Measurements from ENCODE around the gene KRTDAP.
"Not testable (repeated sequence)": the region's sequence is repeated elsewhere in the genome, so short reads cannot be mapped to it uniquely, and the experiment has no call there.

KRTDAP gene

DNA sequence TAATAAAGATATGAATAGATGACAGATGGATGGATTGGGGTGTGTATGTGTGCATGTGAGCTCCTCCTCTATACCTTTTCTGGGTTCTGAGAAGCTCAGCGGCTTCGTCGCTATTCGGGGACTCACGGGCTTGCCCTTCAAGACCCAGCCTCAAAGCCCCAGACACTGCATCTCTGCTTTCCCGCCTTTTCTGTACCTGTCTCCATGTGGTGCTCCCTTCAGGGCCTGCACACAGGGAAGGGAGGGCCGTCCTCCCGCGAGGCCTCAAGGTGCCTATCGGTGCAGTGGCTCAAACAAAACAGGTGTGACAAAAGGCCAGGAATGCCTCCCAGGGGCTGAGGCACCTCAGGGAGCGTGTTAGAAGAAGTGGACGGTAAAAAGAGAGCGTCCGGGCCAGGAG, 16.2 kb downstream of the KRTDAP start:
- no peak for DNase-seq (ENCODE audit: low spot score)
- in situ Hi-C loops (cut with MboI; ENCODE audit: low pct_unique_long_range_greater_than_20kb, low sequenced_read_pairs, unreplicated experiment), result no loop called here
- TF ChIP-seq, protein P1, sequence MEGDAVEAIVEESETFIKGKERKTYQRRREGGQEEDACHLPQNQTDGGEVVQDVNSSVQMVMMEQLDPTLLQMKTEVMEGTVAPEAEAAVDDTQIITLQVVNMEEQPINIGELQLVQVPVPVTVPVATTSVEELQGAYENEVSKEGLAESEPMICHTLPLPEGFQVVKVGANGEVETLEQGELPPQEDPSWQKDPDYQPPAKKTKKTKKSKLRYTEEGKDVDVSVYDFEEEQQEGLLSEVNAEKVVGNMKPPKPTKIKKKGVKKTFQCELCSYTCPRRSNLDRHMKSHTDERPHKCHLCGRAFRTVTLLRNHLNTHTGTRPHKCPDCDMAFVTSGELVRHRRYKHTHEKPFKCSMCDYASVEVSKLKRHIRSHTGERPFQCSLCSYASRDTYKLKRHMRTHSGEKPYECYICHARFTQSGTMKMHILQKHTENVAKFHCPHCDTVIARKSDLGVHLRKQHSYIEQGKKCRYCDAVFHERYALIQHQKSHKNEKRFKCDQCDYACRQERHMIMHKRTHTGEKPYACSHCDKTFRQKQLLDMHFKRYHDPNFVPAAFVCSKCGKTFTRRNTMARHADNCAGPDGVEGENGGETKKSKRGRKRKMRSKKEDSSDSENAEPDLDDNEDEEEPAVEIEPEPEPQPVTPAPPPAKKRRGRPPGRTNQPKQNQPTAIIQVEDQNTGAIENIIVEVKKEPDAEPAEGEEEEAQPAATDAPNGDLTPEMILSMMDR (IDR thresholded peaks at IDR 0.05; ENCODE audit: extremely low read depth, insufficient read depth, missing control alignments), result no peak

DNA sequence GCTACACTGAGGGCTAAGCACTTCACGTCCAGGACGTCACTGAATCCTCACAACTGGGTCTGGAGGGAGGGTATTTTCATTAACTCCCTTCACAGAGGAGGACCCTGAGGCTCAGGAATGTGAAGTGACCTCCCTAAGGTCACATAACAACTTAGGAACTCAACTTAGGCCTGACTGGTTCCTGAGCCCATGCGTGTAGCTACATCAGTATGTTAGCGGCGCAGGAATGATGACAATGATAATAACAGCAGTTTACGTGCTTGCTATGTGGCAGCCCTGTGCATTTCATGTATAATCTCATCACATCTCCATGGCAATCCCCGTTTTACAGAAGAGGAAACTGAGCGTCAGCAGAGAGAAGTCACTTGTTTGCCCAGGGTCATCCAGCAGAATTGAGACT, 18.3 kb downstream of the KRTDAP start:
- no peak for DNase-seq (ENCODE audit: low spot score)
- TF ChIP-seq, protein P1 (IDR thresholded peaks at IDR 0.05; ENCODE audit: extremely low read depth, insufficient read depth, missing control alignments), result no peak
- in situ Hi-C loops (cut with MboI; ENCODE audit: low pct_unique_long_range_greater_than_20kb, low sequenced_read_pairs, unreplicated experiment), result no loop called here

DNA sequence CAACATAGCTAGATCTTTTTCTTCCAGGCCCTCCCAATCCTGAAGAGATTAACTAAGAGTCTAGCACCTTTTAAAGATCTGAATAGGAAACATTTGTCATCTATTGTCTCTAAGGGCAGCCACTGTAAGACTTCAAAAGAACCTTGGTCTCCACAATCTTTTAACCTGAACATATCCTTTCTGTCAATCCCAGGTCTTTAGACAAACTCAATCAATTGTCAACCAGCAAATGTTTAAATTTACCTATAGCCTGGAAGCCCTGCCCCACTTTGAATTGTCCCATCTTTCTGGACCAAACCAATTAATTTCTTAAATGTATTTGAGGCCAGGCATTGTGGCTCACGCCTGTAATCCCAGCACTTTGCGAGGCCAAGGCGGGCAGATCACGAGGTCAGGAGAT, 19.2 kb downstream of the KRTDAP start:
- in situ Hi-C loops (cut with MboI; ENCODE audit: low pct_unique_long_range_greater_than_20kb, low sequenced_read_pairs, unreplicated experiment); DNase-seq (ENCODE audit: low spot score): not testable (repeated sequence)

- DNase-seq (ENCODE audit: low spot score), result no peak
- TF ChIP-seq, protein P1 (IDR thresholded peaks at IDR 0.05; ENCODE audit: extremely low read depth, insufficient read depth, missing control alignments), result no peak
- in situ Hi-C loops (cut with MboI; ENCODE audit: low pct_unique_long_range_greater_than_20kb, low sequenced_read_pairs, unreplicated experiment), result no loop called here
Observed at GRCh38 chr19:35470128-35470527, 20.1 kb downstream of the KRTDAP start.

GRCh38 chr19:35468637-35469036, 21.6 kb downstream of the KRTDAP start:
- TF ChIP-seq, protein P1 (IDR thresholded peaks at IDR 0.05; ENCODE audit: extremely low read depth, insufficient read depth, missing control alignments), result peak; percentile 91
- in situ Hi-C loops (cut with MboI; ENCODE audit: low pct_unique_long_range_greater_than_20kb, low sequenced_read_pairs, unreplicated experiment), result loop anchor here (5.0 kb wide), 1 partner anchor 121 kb away; the partner anchor contains the start of gene FFAR1
- peak; percentile 78 for DNase-seq (ENCODE audit: low spot score)

DNA sequence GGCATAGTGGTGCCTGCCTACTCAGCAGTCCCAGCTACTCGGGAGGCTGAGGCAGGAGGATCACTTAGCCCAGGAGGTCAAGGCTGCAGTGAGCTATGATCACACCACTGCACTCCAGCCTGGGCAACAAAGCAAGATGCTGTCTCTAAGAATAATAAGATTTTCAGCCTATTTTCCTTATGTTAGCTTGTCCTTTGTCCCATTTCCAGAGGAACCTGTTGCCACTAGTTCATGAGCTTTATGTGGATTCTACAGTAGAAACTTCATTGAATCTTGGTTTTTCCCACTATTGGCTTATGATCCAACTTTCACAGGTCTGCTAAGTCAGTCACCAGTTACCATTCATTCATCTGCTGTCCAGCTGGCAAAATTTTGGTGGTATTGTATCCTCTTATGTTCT, 24.0 kb downstream of the KRTDAP start:
- TF ChIP-seq, protein P1 (IDR thresholded peaks at IDR 0.05; ENCODE audit: extremely low read depth, insufficient read depth, missing control alignments), result no peak
- in situ Hi-C loops (cut with MboI; ENCODE audit: low pct_unique_long_range_greater_than_20kb, low sequenced_read_pairs, unreplicated experiment), result loop anchor here (5.0 kb wide), 1 partner anchor 119 kb away; the partner anchor contains the start of gene FFAR1
- DNase-seq (ENCODE audit: low spot score), result no peak

GRCh38 chr19:35462956-35463355, 27.3 kb downstream of the KRTDAP start:
- in situ Hi-C loops (cut with MboI; ENCODE audit: low pct_unique_long_range_greater_than_20kb, low sequenced_read_pairs, unreplicated experiment); DNase-seq (ENCODE audit: low spot score): not testable (repeated sequence)

DNA sequence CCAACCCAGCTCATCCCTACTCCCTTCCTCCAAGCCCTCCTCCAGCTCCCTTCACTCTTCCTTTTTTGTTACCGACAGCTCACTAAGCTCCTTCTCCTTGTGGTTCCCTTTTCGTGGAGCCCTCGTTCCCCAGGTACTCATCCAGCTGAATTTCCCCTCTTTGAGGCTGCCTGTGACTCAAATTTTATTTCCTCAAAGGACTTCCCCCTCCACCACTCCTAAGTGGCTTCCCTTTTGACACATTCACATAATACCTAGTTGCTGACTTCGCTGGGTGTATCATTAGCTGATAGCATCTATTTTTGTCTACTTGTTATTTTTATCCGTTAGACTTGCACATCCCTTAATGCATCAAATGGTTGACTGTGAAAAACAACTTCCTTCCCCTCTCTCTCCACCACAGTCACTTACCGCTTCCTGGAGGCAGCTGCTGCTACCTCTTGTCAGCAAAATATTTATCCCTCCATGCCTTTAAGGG, 27.7 kb downstream of the KRTDAP start:
- TF ChIP-seq, protein P1 (IDR thresholded peaks at IDR 0.05; ENCODE audit: extremely low read depth, insufficient read depth, missing control alignments), result peak; percentile 40
- peak; percentile 75 for DNase-seq (ENCODE audit: low spot score)
- in situ Hi-C loops (cut with MboI; ENCODE audit: low pct_unique_long_range_greater_than_20kb, low sequenced_read_pairs, unreplicated experiment), result no loop called here

GRCh38 chr19:35461788-35462187, 28.5 kb downstream of the KRTDAP start:
- DNase-seq (ENCODE audit: low spot score); in situ Hi-C loops (cut with MboI; ENCODE audit: low pct_unique_long_range_greater_than_20kb, low sequenced_read_pairs, unreplicated experiment): not testable (repeated sequence)
